ENCODE measurements around the gene ALAD.
"Not testable (repeated sequence)": the region's sequence is repeated elsewhere in the genome, so short reads cannot be mapped to it uniquely, and the experiment has no call there.

Gene ALAD

DNA sequence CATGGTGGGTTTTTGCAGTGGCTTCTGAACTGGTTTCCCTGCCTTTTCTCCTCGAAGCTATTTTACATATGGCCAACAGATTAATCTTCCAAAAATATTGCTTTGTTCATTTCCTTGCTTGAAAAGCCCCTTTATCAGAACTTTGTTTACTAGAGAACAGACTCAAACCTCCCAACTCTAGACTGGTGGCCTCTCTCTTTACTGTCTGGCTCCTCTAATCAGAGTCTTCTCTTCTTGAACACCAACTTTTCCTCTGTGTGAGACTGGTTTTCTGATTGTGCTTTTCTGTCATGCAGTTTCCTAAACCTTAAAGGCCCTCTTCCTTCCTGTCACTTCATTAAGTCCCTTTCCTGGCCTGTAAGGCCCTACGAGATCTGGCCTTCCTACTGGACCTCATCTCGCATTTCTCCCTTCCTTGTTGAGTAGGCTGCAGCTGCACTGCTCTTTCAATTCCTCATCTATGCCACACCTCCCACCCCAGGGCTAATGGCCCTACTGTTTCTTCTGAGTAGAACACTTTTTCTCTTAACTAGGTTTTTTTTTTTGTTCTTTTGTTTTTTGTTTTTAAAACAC, 15.2 kb upstream of the ALAD start:
- H2AFZ ChIP-seq (ENCODE audit: low read depth, low read length): no peak overlapping the region
- H3K4me1 ChIP-seq (ENCODE audit: insufficient read depth, low read length): no peaks in the 10 kb centered on the region
- no peak overlapping the region for H3K4me3 ChIP-seq (ENCODE audit: low read length)
- no peaks in the 10 kb centered on the region for H3K36me3 ChIP-seq (ENCODE audit: insufficient read depth, low read length)
- H3K27me3 ChIP-seq (ENCODE audit: insufficient read depth, low read length): no peaks in the 10 kb centered on the region
- no peaks in the 10 kb centered on the region for H3K9me3 ChIP-seq (ENCODE audit: low read length)

DNA sequence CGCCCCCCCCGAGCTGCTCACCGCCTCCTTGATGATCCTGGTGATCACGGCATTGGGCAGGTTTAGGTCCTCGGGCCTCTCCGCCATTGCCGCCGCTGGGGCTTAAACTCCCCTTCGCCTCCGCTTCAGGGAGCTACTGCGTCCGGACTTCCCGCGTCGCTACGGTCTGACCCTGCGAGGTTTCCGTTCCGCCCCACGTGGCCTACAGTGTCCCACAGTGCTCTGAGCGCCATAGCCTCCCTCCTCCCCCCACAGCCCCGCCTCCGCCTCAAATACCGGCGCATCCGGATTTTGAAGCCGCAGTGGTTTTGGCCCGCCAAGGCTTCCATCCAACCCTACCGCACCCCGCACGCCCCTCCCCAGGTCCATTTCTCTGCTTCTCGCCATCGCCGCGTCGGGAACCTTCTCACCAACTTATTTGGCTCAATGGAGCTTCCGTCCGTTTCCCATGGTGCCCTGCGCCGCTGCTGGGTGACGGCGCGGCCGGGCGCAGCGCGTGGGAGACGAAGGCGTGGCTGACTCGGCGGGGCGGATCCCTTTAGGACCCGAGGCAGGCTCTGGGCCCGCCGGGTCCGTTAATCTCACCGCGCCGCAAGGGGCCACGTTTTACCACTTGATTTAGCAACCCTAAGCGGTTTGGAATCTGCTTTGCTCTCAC, 9.3 kb upstream of the ALAD start, which contains the start of the genes C9orf43 and POLE3:
C9orf43 (plus strand) TSS at position 541 of the 658 bp plus-strand sequence. CDS start 2,747 bp downstream, outside the sequence.
POLE3 (minus strand) TSS at position 469 of the 658 bp plus-strand sequence; CDS start at position 87, 382 bp downstream.
- Histone ChIP-seq H3K27me3 (ENCODE audit: insufficient read depth, low read length) (no peaks in the 10 kb centered on the region), H3K9me3 (ENCODE audit: low read length) (no peaks in the 10 kb centered on the region), H2AFZ (ENCODE audit: low read depth, low read length) (peak within 1 kb of the TSS; percentile 70), H3K36me3 (ENCODE audit: insufficient read depth, low read length) (peaks cover 20% of the 10 kb centered on the region), H3K4me1 (ENCODE audit: insufficient read depth, low read length) (peaks cover 7% of the 10 kb centered on the region), H3K4me3 (ENCODE audit: low read length) (peak within 1 kb of the TSS; percentile 64)

DNA sequence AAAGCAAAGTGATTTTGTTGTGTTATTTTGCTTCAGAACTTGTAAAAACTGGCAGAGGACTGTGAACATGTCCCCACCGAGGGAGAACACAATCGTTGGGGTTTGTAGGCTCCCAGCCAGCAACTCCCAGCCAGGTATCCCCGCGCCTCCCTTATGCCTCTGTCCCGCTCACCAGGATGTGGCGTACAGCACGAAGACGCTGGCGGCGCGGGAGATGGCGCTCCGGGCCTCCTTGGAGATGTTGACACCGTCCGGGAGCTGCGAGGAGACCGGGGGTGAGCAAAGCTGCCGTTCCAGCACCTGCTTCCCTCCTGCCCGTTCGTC, 8.8 kb upstream of the ALAD start:
- peaks cover 20% of the 10 kb centered on the region for H3K36me3 ChIP-seq (ENCODE audit: insufficient read depth, low read length)
- H3K4me3 ChIP-seq (ENCODE audit: low read length): peak overlapping the region; percentile 64
- no peaks in the 10 kb centered on the region for H3K9me3 ChIP-seq (ENCODE audit: low read length)
- H3K4me1 ChIP-seq (ENCODE audit: insufficient read depth, low read length): peaks cover 7% of the 10 kb centered on the region
- H2AFZ ChIP-seq (ENCODE audit: low read depth, low read length): peak overlapping the region; percentile 70
- no peaks in the 10 kb centered on the region for H3K27me3 ChIP-seq (ENCODE audit: insufficient read depth, low read length)

DNA sequence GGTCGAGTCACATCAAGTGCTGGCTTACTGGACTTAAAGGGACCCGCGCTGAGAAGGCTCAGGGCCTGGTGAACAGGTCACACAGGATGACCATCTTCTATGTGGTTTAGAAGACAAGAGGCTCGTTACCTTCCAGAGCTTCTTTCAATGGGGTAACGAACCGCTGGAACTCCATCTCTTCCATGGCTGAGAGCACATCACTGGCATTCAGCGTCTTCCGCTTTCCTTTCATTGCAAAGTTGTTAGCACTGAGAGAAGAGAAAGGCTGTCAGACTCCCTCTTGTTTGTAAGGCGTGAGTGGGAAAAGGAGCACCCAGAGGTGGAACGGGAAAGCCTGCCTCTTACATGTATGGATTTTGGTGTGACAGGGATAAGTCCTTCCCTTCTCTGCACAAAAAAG, 8.4 kb upstream of the ALAD start:
- peak overlapping the region; percentile 70 for H2AFZ ChIP-seq (ENCODE audit: low read depth, low read length)
- H3K36me3 ChIP-seq (ENCODE audit: insufficient read depth, low read length): peaks cover 20% of the 10 kb centered on the region
- H3K9me3 ChIP-seq (ENCODE audit: low read length): no peaks in the 10 kb centered on the region
- peak overlapping the region; percentile 64 for H3K4me3 ChIP-seq (ENCODE audit: low read length)
- peaks cover 7% of the 10 kb centered on the region for H3K4me1 ChIP-seq (ENCODE audit: insufficient read depth, low read length)
- H3K27me3 ChIP-seq (ENCODE audit: insufficient read depth, low read length): no peaks in the 10 kb centered on the region

DNA sequence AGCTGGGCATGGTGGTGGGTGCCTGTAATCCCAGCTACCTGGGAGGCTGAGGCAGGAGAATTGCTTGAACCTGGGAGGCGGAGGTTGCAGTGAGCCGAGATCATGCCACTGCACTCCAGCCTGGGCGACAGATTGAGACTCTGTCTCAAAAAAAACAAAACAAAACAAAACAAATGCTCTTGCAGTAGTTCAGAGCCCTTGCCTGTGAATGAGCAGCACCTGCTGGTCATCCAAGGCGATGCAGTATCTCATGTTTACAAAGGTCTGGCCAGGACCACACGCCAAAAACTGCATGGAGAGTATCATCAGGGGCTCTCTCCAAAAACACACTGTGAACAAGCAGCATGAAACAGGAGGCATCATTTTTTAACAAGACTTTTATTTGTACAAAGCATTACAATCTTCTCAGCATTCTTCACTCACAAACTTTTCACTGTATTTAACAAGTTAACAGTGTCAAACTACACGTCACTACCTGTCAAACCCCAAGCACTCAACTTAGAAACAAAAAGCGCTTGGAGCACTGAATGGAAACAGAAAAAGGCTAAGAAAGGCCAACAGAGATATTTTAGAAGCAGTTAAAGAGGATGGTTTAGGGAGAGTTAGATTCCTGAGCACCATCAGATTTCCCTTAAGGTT, 5.9 kb upstream of the ALAD start:
- not testable (repeated sequence) for H3K4me3 ChIP-seq (ENCODE audit: low read length); H3K9me3 ChIP-seq (ENCODE audit: low read length); H3K4me1 ChIP-seq (ENCODE audit: insufficient read depth, low read length); H3K27me3 ChIP-seq (ENCODE audit: insufficient read depth, low read length); H2AFZ ChIP-seq (ENCODE audit: low read depth, low read length)
- peaks cover 20% of the 10 kb centered on the region for H3K36me3 ChIP-seq (ENCODE audit: insufficient read depth, low read length)

DNA sequence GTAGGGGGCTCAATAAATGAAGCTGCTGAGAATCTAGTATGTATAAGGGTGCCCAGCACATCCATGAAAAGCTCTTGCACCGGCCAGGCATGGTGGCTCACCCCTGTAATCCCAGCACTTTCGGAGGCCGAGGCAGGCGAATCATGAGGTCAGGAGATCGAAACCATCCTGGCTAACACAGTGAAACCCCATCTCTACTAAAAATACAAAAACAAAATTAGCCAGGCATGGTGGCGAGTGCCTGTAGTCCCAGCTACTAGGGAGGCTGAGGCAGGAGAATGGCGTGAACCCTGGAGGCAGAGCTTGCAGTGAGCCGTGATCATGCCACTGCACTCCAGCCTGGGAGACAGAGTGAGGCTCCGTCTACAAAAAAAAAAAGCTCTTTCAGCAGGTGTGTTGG, 5.3 kb upstream of the ALAD start:
- H3K4me3 ChIP-seq (ENCODE audit: low read length); H3K27me3 ChIP-seq (ENCODE audit: insufficient read depth, low read length); H3K9me3 ChIP-seq (ENCODE audit: low read length); H2AFZ ChIP-seq (ENCODE audit: low read depth, low read length): not testable (repeated sequence)
- Histone ChIP-seq H3K4me1 (ENCODE audit: insufficient read depth, low read length) (peaks cover 12% of the 10 kb centered on the region), H3K36me3 (ENCODE audit: insufficient read depth, low read length) (peaks cover 20% of the 10 kb centered on the region)

DNA sequence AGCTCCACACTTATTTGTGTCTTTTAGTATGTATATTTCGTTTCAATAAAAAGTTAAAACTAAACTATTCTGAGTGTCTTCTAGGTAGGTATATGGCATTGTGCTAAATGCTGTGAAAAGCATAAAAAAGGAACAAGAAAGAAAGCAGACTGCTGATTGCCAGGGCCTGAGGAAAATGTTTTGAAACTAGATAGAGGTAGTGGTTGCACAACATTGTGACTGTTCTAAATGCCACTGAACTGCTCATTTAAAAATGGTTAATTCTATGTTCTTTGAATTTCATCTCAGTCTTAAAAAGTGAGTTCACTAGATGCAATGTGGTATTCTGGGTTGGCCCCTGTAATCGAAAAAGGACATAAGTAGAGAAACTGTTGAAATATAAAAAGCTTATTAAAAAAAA, 2.6 kb upstream of the ALAD start:
- H3K4me1 ChIP-seq (ENCODE audit: insufficient read depth, low read length): peaks cover 9% of the 10 kb centered on the region
- no peaks in the 10 kb centered on the region for H3K27me3 ChIP-seq (ENCODE audit: insufficient read depth, low read length)
- peaks cover 17% of the 10 kb centered on the region for H3K36me3 ChIP-seq (ENCODE audit: insufficient read depth, low read length)
- no peaks in the 10 kb centered on the region for H3K9me3 ChIP-seq (ENCODE audit: low read length)
- no peak overlapping the region for H2AFZ ChIP-seq (ENCODE audit: low read depth, low read length)
- H3K4me3 ChIP-seq (ENCODE audit: low read length): no peak overlapping the region

DNA sequence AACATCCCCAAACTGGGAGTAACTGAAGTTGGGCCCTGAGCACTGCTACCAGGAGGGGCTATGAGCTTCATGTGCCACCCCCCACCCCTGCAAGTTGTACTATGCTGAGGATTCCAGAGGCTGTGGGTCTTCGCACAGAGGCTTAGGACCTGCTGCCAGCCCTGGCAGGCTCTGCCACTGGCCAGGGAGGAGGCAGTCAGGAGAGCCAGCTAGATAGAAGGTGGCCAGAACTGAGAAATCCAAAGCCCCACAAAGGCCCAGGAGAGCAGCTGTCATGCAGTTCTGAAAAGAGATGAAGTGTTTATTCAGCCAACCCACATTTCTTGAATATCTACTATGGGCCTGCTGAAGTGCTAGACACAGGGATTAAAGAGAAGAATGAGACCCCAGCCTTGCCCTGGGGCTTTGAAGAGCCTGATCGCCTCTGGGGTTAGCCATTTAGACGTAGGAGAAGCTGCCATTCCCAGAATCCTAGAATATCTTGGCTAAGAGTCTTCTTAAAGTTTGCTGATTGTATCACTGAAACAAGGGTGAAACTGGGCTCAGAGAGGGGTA, 1.4 kb downstream of the ALAD start:
- Histone ChIP-seq H3K4me1 (ENCODE audit: insufficient read depth, low read length) (peaks cover 9% of the 10 kb centered on the region), H3K9me3 (ENCODE audit: low read length) (peaks cover 2% of the 10 kb centered on the region), H3K36me3 (ENCODE audit: insufficient read depth, low read length) (peaks cover 3% of the 10 kb centered on the region), H2AFZ (ENCODE audit: low read depth, low read length) (no peak overlapping the region), H3K4me3 (ENCODE audit: low read length) (peak overlapping the region; percentile 67), H3K27me3 (ENCODE audit: insufficient read depth, low read length) (no peaks in the 10 kb centered on the region)

DNA sequence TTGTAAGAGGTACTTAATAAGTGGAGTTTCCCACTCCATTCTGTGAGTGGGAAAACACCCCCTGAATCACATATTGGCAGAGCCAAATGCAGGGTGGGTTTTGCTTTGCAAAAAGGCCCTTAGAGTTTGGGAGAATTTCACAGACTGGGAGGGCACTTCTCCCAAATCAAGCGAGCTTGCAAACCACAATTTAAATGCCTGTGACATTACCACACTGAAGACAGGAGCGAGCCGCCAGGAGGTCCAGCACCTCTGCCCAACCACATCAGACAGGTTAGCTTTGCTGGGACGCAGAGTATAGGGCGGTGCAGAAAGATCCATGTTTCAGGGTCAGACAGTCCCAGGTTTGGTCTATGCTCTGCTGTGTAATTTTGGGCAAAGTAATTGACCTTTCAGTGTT, 2.3 kb downstream of the ALAD start:
- no peak overlapping the region for H2AFZ ChIP-seq (ENCODE audit: low read depth, low read length)
- H3K27me3 ChIP-seq (ENCODE audit: insufficient read depth, low read length): no peaks in the 10 kb centered on the region
- no peak overlapping the region for H3K4me3 ChIP-seq (ENCODE audit: low read length)
- H3K36me3 ChIP-seq (ENCODE audit: insufficient read depth, low read length): peaks cover 3% of the 10 kb centered on the region
- H3K4me1 ChIP-seq (ENCODE audit: insufficient read depth, low read length): peaks cover 9% of the 10 kb centered on the region
- H3K9me3 ChIP-seq (ENCODE audit: low read length): peaks cover 2% of the 10 kb centered on the region

DNA sequence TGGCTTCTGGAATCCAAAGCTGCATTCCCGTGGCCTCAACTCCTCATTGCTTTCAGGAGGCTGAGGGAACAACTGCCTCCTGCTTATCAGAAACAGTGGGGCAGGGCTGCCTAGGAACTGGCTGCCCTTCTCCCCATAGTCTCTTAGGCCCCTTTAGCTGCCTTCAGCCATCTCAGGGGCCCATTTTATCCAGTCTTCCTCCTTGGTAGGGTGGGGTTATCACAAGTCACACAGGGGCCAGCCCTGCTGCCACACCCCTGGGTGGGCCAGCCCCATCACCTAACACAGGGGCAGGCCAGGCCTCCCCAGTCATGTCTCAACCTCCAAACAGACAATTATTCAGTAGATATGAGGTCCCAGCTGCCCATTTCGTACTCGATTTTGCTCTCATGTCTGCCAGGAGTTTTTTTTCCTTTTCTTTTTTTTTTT, 3.9 kb downstream of the ALAD start:
- Histone ChIP-seq H3K9me3 (ENCODE audit: low read length) (peaks cover 2% of the 10 kb centered on the region), H3K4me1 (ENCODE audit: insufficient read depth, low read length) (peaks cover 9% of the 10 kb centered on the region), H2AFZ (ENCODE audit: low read depth, low read length) (no peak overlapping the region), H3K27me3 (ENCODE audit: insufficient read depth, low read length) (no peaks in the 10 kb centered on the region), H3K36me3 (ENCODE audit: insufficient read depth, low read length) (peaks cover 11% of the 10 kb centered on the region), H3K4me3 (ENCODE audit: low read length) (no peak overlapping the region)

DNA sequence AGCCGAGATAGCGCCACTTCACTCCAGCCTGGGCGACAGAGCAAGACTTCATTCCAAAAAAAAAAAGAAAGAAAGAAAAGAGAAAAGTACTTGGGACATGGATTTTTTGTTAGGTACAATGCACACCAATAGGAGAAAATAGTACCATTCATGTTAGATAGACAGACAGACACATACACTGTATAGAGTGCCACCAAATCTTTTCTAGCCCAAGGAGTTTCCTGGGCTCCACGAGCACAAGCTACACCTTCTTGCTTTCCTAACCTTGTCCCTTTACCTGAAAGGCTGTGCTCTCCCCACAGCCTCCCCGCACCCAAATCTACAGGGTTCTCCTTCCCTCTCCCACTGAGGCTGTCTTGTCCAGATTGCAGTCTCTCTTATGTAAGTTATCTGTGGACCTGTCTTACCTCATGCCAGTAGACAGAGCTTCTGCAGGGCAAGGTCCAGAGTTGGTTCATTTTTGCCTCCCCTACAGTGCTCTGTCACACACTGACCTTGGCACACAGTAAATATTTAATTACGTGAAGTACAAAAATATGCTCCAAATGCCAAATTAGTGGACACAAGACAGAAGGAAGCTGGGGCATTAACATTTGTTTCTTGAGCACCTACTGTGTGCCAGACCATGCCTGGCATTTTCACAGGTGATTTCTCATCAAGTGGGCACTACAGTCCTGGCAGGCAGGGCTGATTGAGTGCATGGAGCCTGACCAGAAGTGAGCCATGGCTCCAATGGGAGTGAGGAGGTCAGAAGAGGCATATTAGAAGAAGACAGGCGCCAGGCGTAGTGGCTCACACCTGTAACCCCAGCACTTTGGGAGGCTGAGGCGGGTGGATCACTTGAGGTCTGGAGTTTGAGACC, 5.9 kb downstream of the ALAD start:
- Histone ChIP-seq H3K4me1 (ENCODE audit: insufficient read depth, low read length) (peaks cover 3% of the 10 kb centered on the region), H3K27me3 (ENCODE audit: insufficient read depth, low read length) (no peaks in the 10 kb centered on the region), H3K9me3 (ENCODE audit: low read length) (peaks cover 2% of the 10 kb centered on the region), H2AFZ (ENCODE audit: low read depth, low read length) (no peak overlapping the region), H3K4me3 (ENCODE audit: low read length) (no peak overlapping the region), H3K36me3 (ENCODE audit: insufficient read depth, low read length) (peaks cover 30% of the 10 kb centered on the region)

DNA sequence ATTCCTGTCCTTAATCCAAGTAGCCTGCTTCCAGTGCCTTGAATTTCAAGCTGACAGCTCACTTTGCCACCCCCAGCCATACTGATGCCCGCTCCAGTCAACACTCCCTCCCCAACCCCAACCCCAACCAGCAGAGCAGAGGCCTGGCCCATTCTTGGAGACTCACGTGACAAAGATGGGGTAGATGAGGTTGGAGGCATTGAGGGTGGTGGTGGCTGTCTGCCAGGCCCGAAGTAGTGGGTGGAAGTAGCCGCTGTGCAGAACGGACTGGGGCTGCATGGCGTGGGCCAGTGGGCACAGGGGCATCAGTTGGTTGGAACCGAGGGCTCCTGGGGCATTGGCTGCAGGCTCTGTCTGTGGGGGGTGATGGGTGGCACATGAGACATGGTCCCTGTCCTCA, 7.8 kb downstream of the ALAD start:
- Histone ChIP-seq H3K9me3 (ENCODE audit: low read length) (peaks cover 2% of the 10 kb centered on the region), H3K4me3 (ENCODE audit: low read length) (no peak overlapping the region), H2AFZ (ENCODE audit: low read depth, low read length) (no peak overlapping the region), H3K27me3 (ENCODE audit: insufficient read depth, low read length) (no peaks in the 10 kb centered on the region), H3K36me3 (ENCODE audit: insufficient read depth, low read length) (peaks cover 47% of the 10 kb centered on the region), H3K4me1 (ENCODE audit: insufficient read depth, low read length) (no peaks in the 10 kb centered on the region)

DNA sequence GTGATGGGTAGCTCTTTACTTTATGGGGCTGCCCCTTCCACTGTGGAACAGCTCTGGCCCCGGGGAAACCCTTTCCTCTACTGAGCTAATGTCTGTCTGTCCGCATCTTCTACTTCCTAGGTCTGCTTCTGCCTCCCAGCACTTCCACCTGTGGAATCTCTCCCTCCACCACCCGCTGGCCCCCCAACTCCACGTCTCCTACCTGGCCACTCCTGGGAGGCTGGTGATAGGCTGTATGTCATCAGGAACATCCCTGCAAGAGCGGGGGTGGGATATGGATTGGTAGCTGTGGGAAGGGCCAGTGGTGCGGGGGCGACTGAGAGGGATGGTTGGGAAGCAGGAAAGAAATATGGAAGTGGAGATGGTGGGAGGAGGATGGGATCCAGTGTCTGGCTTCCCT, 9.2 kb downstream of the ALAD start:
- H3K36me3 ChIP-seq (ENCODE audit: insufficient read depth, low read length): peaks cover 57% of the 10 kb centered on the region
- H3K27me3 ChIP-seq (ENCODE audit: insufficient read depth, low read length): no peaks in the 10 kb centered on the region
- no peak overlapping the region for H2AFZ ChIP-seq (ENCODE audit: low read depth, low read length)
- H3K9me3 ChIP-seq (ENCODE audit: low read length): peaks cover 2% of the 10 kb centered on the region
- H3K4me1 ChIP-seq (ENCODE audit: insufficient read depth, low read length): no peaks in the 10 kb centered on the region
- no peak overlapping the region for H3K4me3 ChIP-seq (ENCODE audit: low read length)
